ENCODE measurements around the gene VANGL2.

VANGL2 gene

DNA sequence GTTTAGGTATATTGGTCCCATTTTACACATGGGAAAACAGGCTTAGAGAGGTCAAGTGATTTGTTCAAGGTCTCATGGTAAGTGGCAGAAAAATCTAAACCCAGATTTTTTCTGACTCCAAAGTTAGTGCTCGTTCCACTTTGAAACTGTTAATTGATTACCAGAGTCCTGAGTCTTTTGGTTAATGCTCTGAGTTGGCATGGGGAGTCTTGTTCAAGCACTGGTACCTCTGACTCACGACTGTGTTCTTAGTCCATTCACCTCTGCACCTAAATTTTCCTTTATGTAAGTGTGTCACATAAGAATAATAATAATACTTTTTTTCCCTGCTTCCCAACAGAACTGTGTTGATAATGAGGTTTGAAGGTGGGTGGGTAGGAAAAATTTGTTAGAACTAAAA lies 59.3 kb downstream of the VANGL2 start:
- TF ChIP-seq, protein P1, sequence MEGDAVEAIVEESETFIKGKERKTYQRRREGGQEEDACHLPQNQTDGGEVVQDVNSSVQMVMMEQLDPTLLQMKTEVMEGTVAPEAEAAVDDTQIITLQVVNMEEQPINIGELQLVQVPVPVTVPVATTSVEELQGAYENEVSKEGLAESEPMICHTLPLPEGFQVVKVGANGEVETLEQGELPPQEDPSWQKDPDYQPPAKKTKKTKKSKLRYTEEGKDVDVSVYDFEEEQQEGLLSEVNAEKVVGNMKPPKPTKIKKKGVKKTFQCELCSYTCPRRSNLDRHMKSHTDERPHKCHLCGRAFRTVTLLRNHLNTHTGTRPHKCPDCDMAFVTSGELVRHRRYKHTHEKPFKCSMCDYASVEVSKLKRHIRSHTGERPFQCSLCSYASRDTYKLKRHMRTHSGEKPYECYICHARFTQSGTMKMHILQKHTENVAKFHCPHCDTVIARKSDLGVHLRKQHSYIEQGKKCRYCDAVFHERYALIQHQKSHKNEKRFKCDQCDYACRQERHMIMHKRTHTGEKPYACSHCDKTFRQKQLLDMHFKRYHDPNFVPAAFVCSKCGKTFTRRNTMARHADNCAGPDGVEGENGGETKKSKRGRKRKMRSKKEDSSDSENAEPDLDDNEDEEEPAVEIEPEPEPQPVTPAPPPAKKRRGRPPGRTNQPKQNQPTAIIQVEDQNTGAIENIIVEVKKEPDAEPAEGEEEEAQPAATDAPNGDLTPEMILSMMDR (conservative IDR thresholded peaks at IDR 0.05), result no peak
- no peak overlapping the region for H3K27ac ChIP-seq

DNA sequence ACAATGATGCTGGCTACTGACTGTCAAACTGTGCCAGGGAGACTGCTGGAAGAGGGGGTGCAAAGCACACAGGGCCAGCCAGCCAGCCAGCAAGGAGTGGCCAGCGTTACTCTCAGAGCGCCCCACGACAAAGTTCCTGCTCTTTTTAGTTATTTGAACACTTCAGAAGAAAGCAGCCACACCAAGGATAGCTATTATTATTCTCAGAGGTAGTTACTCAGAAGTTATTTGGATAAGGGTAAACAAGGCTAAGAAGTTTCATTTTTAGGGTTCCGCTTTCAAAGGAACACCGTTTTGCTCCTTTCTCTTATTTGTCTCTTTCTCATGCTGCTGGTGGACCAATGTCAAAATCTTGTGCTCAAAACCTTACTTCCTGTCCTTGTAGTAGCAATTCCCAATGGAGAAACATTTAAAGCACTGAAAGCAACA lies 59.9 kb downstream of the VANGL2 start:
- H3K27ac ChIP-seq, result no peak overlapping the region
- TF ChIP-seq, protein P1 (conservative IDR thresholded peaks at IDR 0.05), result no peak

DNA sequence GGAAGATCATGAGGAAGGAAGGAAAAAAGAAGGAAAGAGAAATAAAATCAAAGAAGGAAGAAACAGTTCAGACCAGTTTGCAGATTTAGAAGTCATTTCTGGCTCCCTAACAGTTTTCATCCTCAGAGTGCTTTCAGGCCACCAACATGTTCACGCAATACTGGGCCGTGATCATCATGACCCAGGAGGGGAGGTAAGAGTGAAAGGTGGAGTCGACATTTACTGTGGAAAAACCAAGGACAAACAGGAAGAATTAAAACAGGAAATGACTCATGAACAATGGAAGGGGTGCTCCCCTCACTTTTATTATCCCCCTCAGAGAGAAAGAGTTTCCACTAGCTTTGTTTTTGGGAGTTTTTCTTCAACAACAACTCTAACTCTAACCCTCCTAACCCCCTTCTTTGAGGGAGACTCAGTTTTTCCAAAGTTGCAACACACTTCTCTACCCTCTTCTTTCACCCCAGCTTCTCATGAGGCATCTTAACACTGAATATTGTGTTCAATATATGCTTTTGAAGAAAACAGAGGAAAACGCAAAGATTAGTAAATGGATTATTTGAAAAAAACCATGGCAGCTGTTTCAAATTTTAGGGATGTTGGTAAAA lies 60.4 kb downstream of the VANGL2 start:
- H3K27ac ChIP-seq, result no peak overlapping the region
- TF ChIP-seq, protein P1 (conservative IDR thresholded peaks at IDR 0.05), result no peak

DNA sequence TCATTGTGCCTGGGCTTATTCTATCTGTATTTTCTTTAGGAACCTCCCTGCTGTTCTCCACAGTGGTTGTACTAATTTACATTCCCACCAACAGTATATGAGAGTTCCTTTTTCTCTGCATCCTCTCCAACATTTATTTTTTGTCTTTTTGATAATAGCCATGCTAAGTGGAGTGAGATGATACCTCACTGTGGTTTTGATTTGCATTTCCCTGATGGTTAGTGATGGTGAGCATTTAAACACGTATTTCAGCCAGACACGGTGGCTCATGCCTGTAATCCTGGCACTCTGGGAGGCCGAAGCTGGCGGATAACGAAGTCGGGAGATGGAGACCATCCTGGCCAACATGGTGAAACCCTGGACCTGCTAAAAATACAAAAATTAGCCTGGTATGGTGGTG lies 64.8 kb downstream of the VANGL2 start:
- no peak overlapping the region for H3K27ac ChIP-seq
- TF ChIP-seq, protein P1 (conservative IDR thresholded peaks at IDR 0.05), result no peak

DNA sequence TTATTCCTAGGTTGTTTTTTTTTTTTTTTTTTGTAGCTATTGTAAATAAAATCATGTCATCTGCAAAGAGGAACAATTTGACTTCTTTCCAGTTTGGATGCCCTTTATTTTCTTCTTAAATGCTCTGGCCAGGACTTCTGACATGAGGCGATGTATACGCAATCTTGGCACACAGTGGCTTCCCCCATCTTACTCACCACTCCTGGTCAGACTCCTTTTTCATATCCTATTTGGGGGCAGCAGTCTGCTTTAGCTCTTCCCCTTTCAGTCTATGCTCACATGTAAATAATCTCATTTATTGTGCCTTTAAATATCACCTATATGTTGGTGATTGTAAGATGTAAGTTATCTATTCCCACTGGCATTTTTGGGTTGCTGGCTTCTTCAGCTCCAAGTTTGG lies 66.6 kb downstream of the VANGL2 start:
- TF ChIP-seq, protein P1 (conservative IDR thresholded peaks at IDR 0.05), result no peak
- H3K27ac ChIP-seq, result no peak overlapping the region

DNA sequence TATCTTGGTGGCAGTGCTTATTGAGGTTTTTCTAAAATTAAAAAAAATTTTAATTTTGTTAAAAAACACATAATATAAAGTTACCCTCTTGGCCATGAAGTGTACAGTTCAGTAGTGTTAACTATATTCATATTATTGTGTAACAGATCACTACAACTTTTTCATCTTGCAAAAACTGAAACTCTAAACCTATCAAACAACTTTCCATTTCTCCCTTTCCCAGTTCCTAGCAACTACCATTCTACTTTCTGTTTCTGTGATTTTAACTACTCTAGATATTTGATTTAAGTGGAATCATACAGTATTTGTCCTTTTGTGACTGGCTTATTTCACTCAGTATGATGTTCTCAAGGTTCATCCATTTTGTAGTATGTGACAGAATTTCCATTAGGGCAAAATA lies 67.2 kb downstream of the VANGL2 start:
- H3K27ac ChIP-seq, result no peak overlapping the region
- TF ChIP-seq, protein P1 (conservative IDR thresholded peaks at IDR 0.05), result no peak

DNA sequence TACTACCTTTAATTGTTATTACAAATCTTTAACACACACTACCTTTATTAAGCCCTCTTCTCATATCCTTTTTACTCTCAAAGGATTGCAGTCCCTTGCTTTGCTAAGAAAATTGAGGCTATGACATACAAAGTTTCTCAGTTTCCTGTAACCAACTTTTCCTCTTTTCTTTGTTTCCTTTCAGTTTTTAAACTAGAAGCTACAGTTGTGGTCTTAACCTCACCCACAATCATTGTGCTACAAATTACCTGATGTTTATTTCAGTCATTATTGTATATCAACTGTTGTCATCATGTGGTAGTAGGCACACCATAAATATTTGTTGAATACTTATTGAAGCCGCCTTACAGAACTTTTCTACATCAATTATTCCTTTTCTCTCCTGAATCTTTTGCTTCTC lies 70.9 kb downstream of the VANGL2 start:
- TF ChIP-seq, protein P1 (conservative IDR thresholded peaks at IDR 0.05), result no peak
- H3K27ac ChIP-seq, result no peak overlapping the region
